ENCODE measurements around the gene CES5A. TPM values are rescaled to one million over a fixed set of nuclear protein-coding genes. Genes with fewer than 3 reads are reported as not detected.

CES5A gene
- total and polyA plus RNA-seq, 2 of the 8 experiments (the other 6 are each of a cell fraction or from before 2014, with no cell fraction given): not detected

- H2AK5ac ChIP-seq (ENCODE audit: low read depth, low read length): no peak overlapping the region
- no peak overlapping the region for H2BK5ac ChIP-seq (ENCODE audit: low read depth, low read length)
- ChIA-PET POLR2A (ENCODE audit: partially characterized antibody) (no interaction called here), CTCF (ENCODE audit: partially characterized antibody) (interaction anchor here (0.7 kb wide), 1 partner anchor 11 kb away, joined by 4 read pairs; no protein-coding TSS in a partner anchor)
- H2BK15ac ChIP-seq (ENCODE audit: low read length): no peak overlapping the region
- H2BK20ac ChIP-seq (ENCODE audit: low read length): no peak overlapping the region
- H3K23ac ChIP-seq (ENCODE audit: insufficient read length): no peak overlapping the region
- DNase-seq (ENCODE audit: low read depth in 1 of 2, low spot score in 2 of 2): no peak
- no peaks in the 10 kb centered on the region; the same call in 1 of the 2 replicates for H3K23me2 ChIP-seq (ENCODE audit: low read depth, low read length)
- H3K27me3 ChIP-seq (replicated peaks in 1 of 4; ENCODE audit: control insufficient read depth in 3 of 4, extremely low read depth in 1 of 4, insufficient read depth in 3 of 4, low read length in 3 of 4): no peaks in the 10 kb centered on the region; a peak in 1 of 7 replicates
- H4K5ac ChIP-seq (ENCODE audit: insufficient read length, low read depth, low read length): no peak overlapping the region
- H2BK120ac ChIP-seq (replicated peaks; ENCODE audit: low read depth, low read length): no peak overlapping the region
- 92% methylated on average over 3 of the region's 4 CpGs; no CpG with 5 or more reads in 1 of the 2 experiments for WGBS, 2 experiments (ENCODE audit: extremely low coverage in 1 of 2, insufficient coverage in 1 of 2, insufficient read length in 1 of 2, insufficient replicate concordance in 2 of 2, low coverage in 1 of 2, low lambda C conversion rate in 2 of 2, missing lambda C conversion rate in 1 of 2)
- H3K4ac ChIP-seq (replicated peaks; ENCODE audit: insufficient read length, low read depth, low read length): no peak overlapping the region
- no peaks in the 10 kb centered on the region for H3K9me3 ChIP-seq (ENCODE audit: insufficient read depth in 2 of 2, low read depth in 1 of 2, low read length in 1 of 2)
- H4K91ac ChIP-seq (replicated peaks; ENCODE audit: insufficient read length, low read length): no peak overlapping the region
- no peaks in the 10 kb centered on the region for H3K79me2 ChIP-seq (ENCODE audit: control insufficient read depth in 1 of 2, insufficient read depth in 2 of 2, low read length in 2 of 2)
- H4K8ac ChIP-seq (ENCODE audit: extremely low read depth, insufficient read depth, low read length): no peak overlapping the region
- H3K4me2 ChIP-seq (ENCODE audit: insufficient read depth in 1 of 2, low read depth in 2 of 2, low read length in 2 of 2): no peak overlapping the region
- H3K4me3 ChIP-seq (ENCODE audit: extremely low read depth in 1 of 4, insufficient read depth in 2 of 4, low read depth in 3 of 4, low read length in 4 of 4): no peak overlapping the region
- no peak overlapping the region for H3K56ac ChIP-seq (replicated peaks; ENCODE audit: insufficient read length, low read depth, low read length)
- no peak overlapping the region for H3K9ac ChIP-seq (replicated peaks in 1 of 4; ENCODE audit: extremely low read depth in 1 of 4, low read depth in 3 of 4, low read length in 3 of 4)
- H3K36me3 ChIP-seq (ENCODE audit: control insufficient read depth in 2 of 4, insufficient read depth in 4 of 4, low read length in 3 of 4): no peaks in the 10 kb centered on the region
- no peaks in the 10 kb centered on the region for H4K20me1 ChIP-seq (replicated peaks in 1 of 2; ENCODE audit: control insufficient read depth in 1 of 2, insufficient read depth in 2 of 2, low read length in 2 of 2)
- no peak overlapping the region for H2BK12ac ChIP-seq (ENCODE audit: low read depth, low read length)
- no peaks in the 10 kb centered on the region for H3K4me1 ChIP-seq (replicated peaks in 1 of 4; ENCODE audit: control insufficient read depth in 3 of 4, insufficient read depth in 4 of 4, low read length in 3 of 4)
- H3K14ac ChIP-seq (ENCODE audit: insufficient read length): no peak overlapping the region
- H2AFZ ChIP-seq (ENCODE audit: low read length): no peak overlapping the region
- no peak overlapping the region for H3K27ac ChIP-seq (ENCODE audit: low read depth, low read length)
- no peaks in the 10 kb centered on the region for H3K79me1 ChIP-seq (ENCODE audit: low read depth, low read length)
- FAIRE-seq: no peak
- H3K18ac ChIP-seq (ENCODE audit: extremely low read depth, low read length): no peak overlapping the region
- TF ChIP-seq YY1 (IDR thresholded peaks at IDR 0.05; ENCODE audit: low read depth, low read length): no peak
- no peak for TF ChIP-seq SAP30 (IDR thresholded peaks at IDR 0.05; ENCODE audit: insufficient read depth, insufficient replicate concordance, low read length)
- no peak for TF ChIP-seq BRCA1 (IDR thresholded peaks at IDR 0.05; ENCODE audit: low read depth, low read length)
- no peak for TF ChIP-seq TEAD4 (IDR thresholded peaks at IDR 0.05; ENCODE audit: low read depth, low read length)
- TF ChIP-seq NANOG (IDR thresholded peaks at IDR 0.05; ENCODE audit: insufficient read depth, low read depth, low read length, poor library complexity, severe bottlenecking): no peak
- TF ChIP-seq CEBPB (IDR thresholded peaks at IDR 0.05; ENCODE audit: low read depth, low read length): no peak
- no peak for TF ChIP-seq SIN3A (conservative IDR thresholded peaks at IDR 0.05 in 1 of 2, IDR thresholded peaks at IDR 0.05 in 1 of 2; ENCODE audit: low read depth in 1 of 2, low read length in 2 of 2)
Measured at GRCh38 chr16:55815320-55815719, 59.9 kb downstream of the CES5A start.

Data from H1 (cell line).